Smooth muscle cell (in vitro differentiated cells): Measurements from ENCODE around the gene CHD5. TPM values are rescaled to one million over a fixed set of nuclear protein-coding genes. Genes with fewer than 3 reads are reported as not detected.

ENCODE experiments used
- DNase-seq: peaks from one replicate; lab custom pipeline; 2025; ENCODE audit not compliant: unreplicated experiment; lab: John Stamatoyannopoulos, UW
- H2AFZ ChIP-seq: fragments of 200-600 bp; sonication (generic); 2 replicates; pipeline ENCODE4 v1.6.0; 2016; ENCODE audit warnings: antibody characterized with exemption, low read depth, mild to moderate bottlenecking
- H3F3A ChIP-seq: fragments of 200-600 bp; sonication (generic); 2 replicates; pipeline ENCODE4 v1.6.0; 2017; ENCODE audit warnings: antibody characterized with exemption, low read depth
- H3K27ac ChIP-seq: fragments of 200-600 bp; sonication (generic); 2 replicates; pipeline ENCODE4 v1.5.1; 2016; ENCODE audit warnings: low read depth, mild to moderate bottlenecking
- H3K27me3 ChIP-seq: fragments of 200-600 bp; sonication (generic); 2 replicates; pipeline ENCODE4 v1.6.1; 2016; ENCODE audit warnings: low read depth, mild to moderate bottlenecking
- H3K36me3 ChIP-seq: fragments of 200-600 bp; sonication (generic); 2 replicates; pipeline ENCODE4 v1.5.1; 2016; ENCODE audit warnings: low read depth
- H3K4me1 ChIP-seq: fragments of 200-600 bp; sonication (generic); 2 replicates; pipeline ENCODE4 v1.5.1; 2016; ENCODE audit warnings: low read depth
- H3K4me2 ChIP-seq: fragments of 200-600 bp; sonication (generic); 2 replicates; pipeline ENCODE4 v1.6.0; 2016; ENCODE audit warnings: mild to moderate bottlenecking
- H3K4me3 ChIP-seq: fragments of 200-600 bp; sonication (generic); 2 replicates; pipeline ENCODE4 v1.5.1; 2016; ENCODE audit warnings: mild to moderate bottlenecking
- H3K79me2 ChIP-seq: fragments of 200-600 bp; sonication (generic); 2 replicates; pipeline ENCODE4 v1.6.0; 2016; ENCODE audit warnings: low read depth, mild to moderate bottlenecking
- H3K9ac ChIP-seq: fragments of 200-600 bp; sonication (generic); 2 replicates; pipeline ENCODE4 v1.6.0; 2016; ENCODE audit warnings: low read depth
- H3K9me3 ChIP-seq: fragments of 200-600 bp; sonication (generic); replicated peaks from 2 replicates; pipeline ENCODE4 v1.5.1; 2016; ENCODE audit warnings: low read depth
- H4K20me1 ChIP-seq: fragments of 200-600 bp; sonication (generic); 2 replicates; pipeline ENCODE4 v1.6.0; 2016; ENCODE audit warnings: low read depth
- WGBS: methylation state at CpG from one replicate; pipeline ENCODE4 v1.1.7; 2016; ENCODE audit warnings: low lambda C conversion rate; 5-methylcytosine and 5-hydroxymethylcytosine counted together
- polyA plus RNA-seq: library from polyadenylated mRNA; unstranded; fragments of >200 nt; fragmentation: Nextera tagmentation; extraction: Ambion mirVana; gene quantifications from 2 replicates; pipeline ENCODE4 v1.2.1, GENCODE V29; 2016
- total RNA-seq: library from RNA; depleted of rRNA; stranded (reverse); fragments of >200 nt; gene quantifications from 2 replicates; pipeline ENCODE4 v1.2.3, GENCODE V29; 2014
- TF ChIP-seq, protein P1 (sequence below): fragments of 200-600 bp; sonication (generic); IDR thresholded peaks from 2 replicates; pipeline ENCODE4 v1.5.1; 2017; ENCODE audit warnings: borderline replicate concordance, mild to moderate bottlenecking, antibody characterized with exemption; ENCODE audit not compliant: insufficient read depth, poor library complexity, severe bottlenecking

Gene CHD5
- total and polyA plus RNA-seq, 2 experiments from 2014 or later: 0.40 TPM; not detected in 1

DNA sequence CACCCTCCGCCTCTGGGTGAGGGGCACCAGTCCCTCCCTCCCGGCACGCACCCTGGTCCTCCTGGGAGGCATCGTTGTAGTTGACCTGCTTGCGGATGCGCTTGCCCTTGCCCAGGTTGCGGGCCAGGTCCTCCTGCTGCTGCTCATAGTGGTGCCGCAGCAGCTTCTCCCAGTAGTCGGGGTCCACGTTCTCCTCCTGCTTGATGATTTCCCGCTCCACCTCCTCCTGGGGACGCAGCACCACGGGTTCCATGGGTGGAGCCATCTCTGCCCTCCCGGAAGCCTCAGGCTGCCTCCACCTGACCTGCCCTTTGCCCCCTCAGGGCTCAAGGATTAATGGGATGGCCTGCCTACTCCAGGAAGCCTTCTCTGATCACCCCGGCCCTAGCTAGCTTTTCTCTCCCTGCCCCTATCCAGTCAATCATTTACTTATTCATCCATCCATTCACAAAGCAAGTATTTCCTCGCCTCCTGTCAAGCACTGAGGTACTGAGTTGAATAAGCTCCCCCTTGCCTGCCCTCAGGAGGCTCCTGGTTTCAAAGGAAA is 53.5 kb downstream of the CHD5 start:
- WGBS: 89% methylated on average over 15 of the region's 16 CpGs
- DNase-seq: no peak
- Histone ChIP-seq H3K4me2 (no peak overlapping the region), H3K79me2 (no peaks in the 10 kb centered on the region), H3K9ac (no peak overlapping the region), H3K4me1 (no peaks in the 10 kb centered on the region), H3K27ac (no peak overlapping the region), H2AFZ (no peak overlapping the region), H3F3A (no peaks in the 10 kb centered on the region), H3K27me3 (no peaks in the 10 kb centered on the region), H4K20me1 (no peaks in the 10 kb centered on the region), H3K9me3 (no peaks in the 10 kb centered on the region), H3K4me3 (no peak overlapping the region), H3K36me3 (no peaks in the 10 kb centered on the region)
- TF ChIP-seq, protein P1, sequence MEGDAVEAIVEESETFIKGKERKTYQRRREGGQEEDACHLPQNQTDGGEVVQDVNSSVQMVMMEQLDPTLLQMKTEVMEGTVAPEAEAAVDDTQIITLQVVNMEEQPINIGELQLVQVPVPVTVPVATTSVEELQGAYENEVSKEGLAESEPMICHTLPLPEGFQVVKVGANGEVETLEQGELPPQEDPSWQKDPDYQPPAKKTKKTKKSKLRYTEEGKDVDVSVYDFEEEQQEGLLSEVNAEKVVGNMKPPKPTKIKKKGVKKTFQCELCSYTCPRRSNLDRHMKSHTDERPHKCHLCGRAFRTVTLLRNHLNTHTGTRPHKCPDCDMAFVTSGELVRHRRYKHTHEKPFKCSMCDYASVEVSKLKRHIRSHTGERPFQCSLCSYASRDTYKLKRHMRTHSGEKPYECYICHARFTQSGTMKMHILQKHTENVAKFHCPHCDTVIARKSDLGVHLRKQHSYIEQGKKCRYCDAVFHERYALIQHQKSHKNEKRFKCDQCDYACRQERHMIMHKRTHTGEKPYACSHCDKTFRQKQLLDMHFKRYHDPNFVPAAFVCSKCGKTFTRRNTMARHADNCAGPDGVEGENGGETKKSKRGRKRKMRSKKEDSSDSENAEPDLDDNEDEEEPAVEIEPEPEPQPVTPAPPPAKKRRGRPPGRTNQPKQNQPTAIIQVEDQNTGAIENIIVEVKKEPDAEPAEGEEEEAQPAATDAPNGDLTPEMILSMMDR: no peak

DNA sequence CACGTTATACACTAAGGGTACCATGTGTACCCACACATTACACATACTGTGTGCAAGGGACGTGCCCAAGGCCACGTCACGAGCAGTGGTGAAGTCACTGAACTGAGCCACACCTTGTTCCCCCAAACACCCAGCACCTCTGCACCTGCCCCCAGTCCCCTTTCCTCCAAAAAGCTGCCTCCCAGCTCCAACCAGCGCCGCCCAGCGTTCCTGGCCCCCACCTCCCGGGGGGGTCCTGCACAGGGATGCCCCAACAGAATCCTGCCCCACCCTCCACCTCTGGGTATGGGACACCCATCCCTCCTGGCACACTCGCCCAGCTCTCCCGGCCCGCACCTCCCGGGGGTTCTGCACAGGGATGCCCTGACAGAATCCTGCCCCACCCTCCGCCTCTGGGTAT is 54.1 kb downstream of the CHD5 start:
- no peak overlapping the region for H3K4me2 ChIP-seq
- no peaks in the 10 kb centered on the region for H3K9me3 ChIP-seq
- H4K20me1 ChIP-seq: no peaks in the 10 kb centered on the region
- H3F3A ChIP-seq: no peaks in the 10 kb centered on the region
- H2AFZ ChIP-seq: no peak overlapping the region
- DNase-seq: no peak
- 95% methylated on average over 8 of the region's 13 CpGs for WGBS
- H3K79me2 ChIP-seq: no peaks in the 10 kb centered on the region
- H3K27me3 ChIP-seq: no peaks in the 10 kb centered on the region
- no peak overlapping the region for H3K9ac ChIP-seq
- no peaks in the 10 kb centered on the region for H3K4me1 ChIP-seq
- no peak overlapping the region for H3K4me3 ChIP-seq
- no peak overlapping the region for H3K27ac ChIP-seq
- TF ChIP-seq, protein P1: no peak
- H3K36me3 ChIP-seq: no peaks in the 10 kb centered on the region

DNA sequence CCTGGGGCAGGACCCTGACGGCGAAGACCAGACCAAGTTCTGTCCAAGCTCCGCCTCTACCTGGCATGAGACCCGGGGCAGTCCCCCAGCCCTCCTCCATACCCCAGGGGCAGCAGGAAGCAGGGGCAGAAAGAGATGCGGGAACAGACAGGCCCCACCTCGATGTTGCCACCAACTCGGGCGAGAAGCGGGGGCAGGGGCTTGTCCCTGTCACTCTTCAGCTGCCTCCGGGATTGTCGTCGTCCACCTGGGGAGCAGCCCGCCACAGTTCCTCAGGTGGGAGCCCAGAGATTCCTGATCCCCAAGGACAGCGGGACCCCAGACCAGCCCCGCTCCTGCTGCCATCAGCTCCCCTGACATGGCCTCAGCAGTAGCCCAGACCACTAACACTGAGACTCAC is 54.8 kb downstream of the CHD5 start:
- DNase-seq: no peak
- no peaks in the 10 kb centered on the region for H3K4me1 ChIP-seq
- no peak overlapping the region for H3K4me2 ChIP-seq
- H2AFZ ChIP-seq: no peak overlapping the region
- no peaks in the 10 kb centered on the region for H3K36me3 ChIP-seq
- H3K9ac ChIP-seq: no peak overlapping the region
- no peaks in the 10 kb centered on the region for H3K9me3 ChIP-seq
- no peaks in the 10 kb centered on the region for H4K20me1 ChIP-seq
- H3K79me2 ChIP-seq: no peaks in the 10 kb centered on the region
- H3F3A ChIP-seq: no peaks in the 10 kb centered on the region
- TF ChIP-seq, protein P1: no peak
- no peak overlapping the region for H3K4me3 ChIP-seq
- 82% methylated on average over 9 of the region's 15 CpGs for WGBS
- H3K27ac ChIP-seq: no peak overlapping the region
- H3K27me3 ChIP-seq: no peaks in the 10 kb centered on the region

DNA sequence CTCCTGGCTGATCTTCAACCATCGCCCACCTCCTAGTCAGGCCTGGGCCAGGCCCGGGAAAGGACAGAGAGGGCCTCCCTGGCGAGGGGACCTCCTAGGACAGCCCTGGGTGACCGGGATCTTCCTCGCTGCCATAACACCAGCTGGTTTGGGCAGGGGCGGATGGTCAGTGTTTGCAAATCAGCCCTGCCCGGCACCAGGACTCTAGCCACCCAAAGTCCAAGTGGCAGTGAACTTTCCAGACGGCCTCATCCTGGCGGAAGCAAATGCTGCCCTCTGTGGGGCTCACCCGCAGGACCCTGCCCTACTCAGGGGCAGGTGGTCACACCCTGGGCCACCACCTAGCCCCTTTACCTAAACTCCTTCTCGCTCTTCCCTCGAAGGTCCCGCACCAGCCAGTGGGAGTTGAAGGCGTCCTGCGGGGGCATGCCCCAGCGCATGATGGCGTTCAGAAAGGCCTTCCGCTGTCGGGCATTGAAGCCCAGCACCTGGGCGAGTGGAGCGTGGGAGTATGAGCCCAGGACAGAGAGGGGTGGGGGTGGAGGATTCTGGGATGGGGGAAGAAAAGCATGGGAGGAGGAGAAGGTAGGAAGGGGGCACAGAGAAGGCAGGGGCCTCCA is 55.3 kb downstream of the CHD5 start:
- H3K4me3 ChIP-seq: no peak overlapping the region
- no peaks in the 10 kb centered on the region for H3K9me3 ChIP-seq
- no peak overlapping the region for H3K27ac ChIP-seq
- no peaks in the 10 kb centered on the region for H3K27me3 ChIP-seq
- DNase-seq: no peak
- H2AFZ ChIP-seq: no peak overlapping the region
- no peaks in the 10 kb centered on the region for H3K4me1 ChIP-seq
- TF ChIP-seq, protein P1: no peak
- 90% methylated on average over 21 of the region's 21 CpGs for WGBS
- H3K4me2 ChIP-seq: no peak overlapping the region
- H3K9ac ChIP-seq: no peak overlapping the region
- no peaks in the 10 kb centered on the region for H4K20me1 ChIP-seq
- no peaks in the 10 kb centered on the region for H3K36me3 ChIP-seq
- H3K79me2 ChIP-seq: no peaks in the 10 kb centered on the region
- no peaks in the 10 kb centered on the region for H3F3A ChIP-seq
